Gastrocnemius medialis (tissue), 4 donors: ENCODE data around the gene LIPE. TPM values are rescaled to one million over a fixed set of nuclear protein-coding genes. Genes with fewer than 3 reads are reported as not detected.

Experiments used
- ATAC-seq, 2 donors: fragments of 150-250 bp; one replicate each; pipeline ENCODE4 v1.9.1; 2016
- DNase-seq, 2 donors: peaks; one replicate each; pipeline ENCODE4 v3.0.0-alpha.2; 2019
- H3K27ac ChIP-seq, 4 donors: fragments of 200-600 bp; sonication (generic); 1 replicate in 1 of 4; 2 replicates in 3 of 4; pipeline ENCODE4 v1.5.1; 2016 to 2018; ENCODE audit warnings: mild to moderate bottlenecking in 2 of 4, moderate library complexity in 1 of 4
- H3K27me3 ChIP-seq, 3 donors: fragments of 200-600 bp; sonication (generic) in 2 of 3; 1 replicate in 1 of 3; 2 replicates in 2 of 3; pipeline versions ENCODE4 v1.5.1 to v1.6.0; 2016 to 2019; ENCODE audit warnings: mild to moderate bottlenecking in 1 of 3, moderate library complexity in 1 of 3
- H3K36me3 ChIP-seq, 2 donors: fragments of 200-600 bp; sonication (generic) in 1 of 2; one replicate each; pipeline ENCODE4 v1.5.1; 2017 to 2018
- H3K4me1 ChIP-seq, 2 donors: fragments of 200-600 bp; sonication (generic) in 1 of 2; one replicate each; pipeline ENCODE4 v1.5.1; 2016 to 2017; ENCODE audit warnings: mild to moderate bottlenecking in 2 of 2
- H3K4me3 ChIP-seq, 4 donors: fragments of 200-600 bp; sonication (generic) in 3 of 4; 1 replicate in 1 of 4; 2 replicates in 3 of 4; pipeline ENCODE4 v1.5.1; 2016 to 2019; ENCODE audit warnings: mild to moderate bottlenecking in 2 of 4
- H3K9me3 ChIP-seq, 3 donors: fragments of 200-600 bp; sonication (generic) in 2 of 3; 1 replicate in 1 of 3; 2 replicates in 2 of 3; pipeline ENCODE4 v1.5.1; 2016 to 2019
- CTCF ChIP-seq, 5 experiments: fragments of 450-650 bp in 3 of 5; fragments of 200-600 bp in 2 of 5; sonication (generic) in 2 of 5; IDR thresholded peaks in 4 of 5; conservative IDR thresholded peaks in 1 of 5; 1 replicate in 4 of 5; 2 replicates in 1 of 5; pipeline ENCODE4 v1.5.1; 2016 to 2019; ENCODE audit warnings: antibody characterized with exemption in 5 of 5, mild to moderate bottlenecking in 3 of 5, moderate library complexity in 3 of 5
- POLR2A ChIP-seq, 2 donors: fragments of 450-650 bp; IDR thresholded peaks; one replicate each; pipeline ENCODE4 v1.6.1; 2017; ENCODE audit warnings: antibody characterized with exemption in 2 of 2, mild to moderate bottlenecking in 2 of 2, moderate library complexity in 2 of 2
- in situ Hi-C, 4 donors: fragments of 200-750 bp; cut with MboI; loops; one replicate each; pipeline versions ENCODE4 v1.15.0 to v1.8.0; 2017; ENCODE audit warnings: low sequenced_read_pairs in 4 of 4
- intact Hi-C: fragments of 100-400 bp; cut with DNase I; formaldehyde crosslinking; loops from one replicate; pipeline ENCODE4 v1.15.1; 2023; ENCODE audit warnings: low total_unique reads
- total RNA-seq, 4 donors: library from RNA; depleted of rRNA; stranded (reverse); fragments of >200 nt; gene quantifications; one replicate each; pipeline versions ENCODE4 v1.1.0 to v1.2.3, GENCODE V29; 2016

LIPE gene
- total RNA-seq, 4 donors from 2014 or later: 6.9 to 44.5 (median 13.7) TPM

GRCh38 chr19:42380155-42380554 is 47.0 kb downstream of the LIPE start:
- ATAC-seq: no peak
- TF ChIP-seq POLR2A (IDR thresholded peaks at IDR 0.05): no peak
- no peak for TF ChIP-seq CTCF (IDR thresholded peaks at IDR 0.05 in 4 of 5, conservative IDR thresholded peaks at IDR 0.05 in 1 of 5)
- intact Hi-C loops (no loop called here), in situ Hi-C loops (no loop called here)
- Histone ChIP-seq H3K4me1 (no peaks in the 10 kb centered on the region), H3K27me3 (peaks cover 3 to 10% (median 4%) of the 10 kb centered on the region in 3 donors), H3K9me3 (no peaks in the 10 kb centered on the region), H3K27ac (no peak overlapping the region), H3K4me3 (no peak overlapping the region), H3K36me3 (no peaks in the 10 kb centered on the region)
- no peak for DNase-seq

- ATAC-seq (no peak), DNase-seq (no peak)
- in situ Hi-C loops (no loop called here), intact Hi-C loops (no loop called here)
- TF ChIP-seq CTCF (IDR thresholded peaks at IDR 0.05 in 4 of 5, conservative IDR thresholded peaks at IDR 0.05 in 1 of 5) (no peak), POLR2A (IDR thresholded peaks at IDR 0.05) (no peak)
- H3K9me3 ChIP-seq: no peaks in the 10 kb centered on the region
- H3K4me3 ChIP-seq: no peak overlapping the region
- H3K27ac ChIP-seq: no peak overlapping the region
- H3K36me3 ChIP-seq: no peaks in the 10 kb centered on the region
- no peaks in the 10 kb centered on the region for H3K4me1 ChIP-seq
- H3K27me3 ChIP-seq: peaks cover 0 to 7% (median 3%) of the 10 kb centered on the region in 3 donors
Observed at GRCh38 chr19:42378225-42379215, 48.7 kb downstream of the LIPE start.

GRCh38 chr19:42376177-42376555 is 51.0 kb downstream of the LIPE start:
- ATAC-seq: no peak
- in situ Hi-C loops: no loop called here
- H3K36me3 ChIP-seq: no peaks in the 10 kb centered on the region

GRCh38 chr19:42375415-42376176 is 51.6 kb downstream of the LIPE start:
- no peak for ATAC-seq
- no peak overlapping the region for H3K27ac ChIP-seq
- no peak overlapping the region for H3K4me3 ChIP-seq
- no peaks in the 10 kb centered on the region for H3K9me3 ChIP-seq
- no peaks in the 10 kb centered on the region for H3K27me3 ChIP-seq
- H3K36me3 ChIP-seq: no peaks in the 10 kb centered on the region
- intact Hi-C loops (no loop called here), in situ Hi-C loops (no loop called here)
- no peak for TF ChIP-seq CTCF (IDR thresholded peaks at IDR 0.05 in 4 of 5, conservative IDR thresholded peaks at IDR 0.05 in 1 of 5)
- TF ChIP-seq POLR2A (IDR thresholded peaks at IDR 0.05): no peak
- H3K4me1 ChIP-seq: no peaks in the 10 kb centered on the region
- DNase-seq: no peak

More at GRCh38 chr19:42376177-42376555, 51.0 kb downstream of the LIPE start:
- Histone ChIP-seq H3K4me1 (no peaks in the 10 kb centered on the region), H3K4me3 (no peak overlapping the region), H3K9me3 (no peaks in the 10 kb centered on the region), H3K27me3 (no peaks in the 10 kb centered on the region), H3K27ac (no peak overlapping the region)
- TF ChIP-seq POLR2A (IDR thresholded peaks at IDR 0.05) (no peak), CTCF (IDR thresholded peaks at IDR 0.05 in 4 of 5, conservative IDR thresholded peaks at IDR 0.05 in 1 of 5) (no peak)
- intact Hi-C loops: no loop called here
- DNase-seq: no peak
